Activated naive CD4-positive, alpha-beta T cell treated with anti-CD3 and anti-CD28 coated beads, Interleukin-2, amount 50 U/mL, for 16 hours (primary cell): ENCODE measurements around the gene ASB3.
"Not testable (repeated sequence)": the region's sequence is repeated elsewhere in the genome, so short reads cannot be mapped to it uniquely, and the experiment has no call there.

ENCODE experiments used
- DNase-seq: peaks from one replicate; pipeline ENCODE4 v3.0.0-alpha.2; 2020

Gene ASB3, protein sequence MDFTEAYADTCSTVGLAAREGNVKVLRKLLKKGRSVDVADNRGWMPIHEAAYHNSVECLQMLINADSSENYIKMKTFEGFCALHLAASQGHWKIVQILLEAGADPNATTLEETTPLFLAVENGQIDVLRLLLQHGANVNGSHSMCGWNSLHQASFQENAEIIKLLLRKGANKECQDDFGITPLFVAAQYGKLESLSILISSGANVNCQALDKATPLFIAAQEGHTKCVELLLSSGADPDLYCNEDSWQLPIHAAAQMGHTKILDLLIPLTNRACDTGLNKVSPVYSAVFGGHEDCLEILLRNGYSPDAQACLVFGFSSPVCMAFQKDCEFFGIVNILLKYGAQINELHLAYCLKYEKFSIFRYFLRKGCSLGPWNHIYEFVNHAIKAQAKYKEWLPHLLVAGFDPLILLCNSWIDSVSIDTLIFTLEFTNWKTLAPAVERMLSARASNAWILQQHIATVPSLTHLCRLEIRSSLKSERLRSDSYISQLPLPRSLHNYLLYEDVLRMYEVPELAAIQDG

DNA sequence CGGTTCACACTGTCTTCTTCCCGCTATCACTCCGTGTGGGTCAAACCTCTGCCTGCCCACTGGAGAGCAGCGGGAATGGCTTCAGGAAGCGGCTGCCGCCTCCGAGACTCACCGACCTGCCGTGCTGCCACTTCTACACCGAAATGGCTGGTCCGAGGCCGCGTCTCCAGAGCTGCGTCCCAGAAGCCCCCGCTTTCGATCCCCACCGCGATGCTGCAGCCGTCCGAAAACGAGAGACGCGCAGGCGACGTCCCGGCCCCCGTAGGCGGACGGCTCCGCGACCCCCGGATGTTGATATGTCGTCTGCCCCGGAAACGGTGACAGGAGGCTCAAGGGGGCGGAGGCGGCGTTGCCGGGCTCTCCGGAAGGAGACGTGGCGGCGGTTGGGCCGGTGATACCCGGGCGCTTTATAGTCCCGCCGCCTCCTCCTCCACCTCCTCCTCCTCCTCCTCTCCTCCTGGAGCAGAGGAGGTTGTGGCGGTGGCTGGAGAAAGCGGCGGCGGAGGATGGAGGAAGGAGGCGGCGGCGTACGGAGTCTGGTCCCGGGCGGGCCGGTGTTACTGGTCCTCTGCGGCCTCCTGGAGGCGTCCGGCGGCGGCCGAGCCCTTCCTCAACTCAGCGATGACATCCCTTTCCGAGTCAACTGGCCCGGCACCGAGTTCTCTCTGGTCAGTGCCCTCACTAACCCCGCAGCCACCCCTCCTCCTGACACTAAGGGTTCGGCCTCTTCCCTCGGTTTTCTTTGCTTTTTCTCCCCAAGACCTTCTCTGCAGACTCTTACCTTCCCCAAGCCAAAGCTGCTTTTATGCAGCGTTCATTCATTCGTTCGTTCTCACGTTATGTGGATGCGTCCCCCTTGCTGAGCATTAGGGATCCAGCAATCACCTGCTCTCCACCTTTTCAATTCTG is at the start of gene ASB3, which contains the start of gene ERLEC1:
ASB3 (minus strand) TSS at position 249 of the 909 bp plus-strand sequence. CDS start 21,381 bp downstream, outside the sequence.
ERLEC1 (plus strand) TSS at position 340 of the 909 bp plus-strand sequence; CDS start at position 507, 167 bp downstream.
- DNase-seq, result peak; percentile 82

DNA sequence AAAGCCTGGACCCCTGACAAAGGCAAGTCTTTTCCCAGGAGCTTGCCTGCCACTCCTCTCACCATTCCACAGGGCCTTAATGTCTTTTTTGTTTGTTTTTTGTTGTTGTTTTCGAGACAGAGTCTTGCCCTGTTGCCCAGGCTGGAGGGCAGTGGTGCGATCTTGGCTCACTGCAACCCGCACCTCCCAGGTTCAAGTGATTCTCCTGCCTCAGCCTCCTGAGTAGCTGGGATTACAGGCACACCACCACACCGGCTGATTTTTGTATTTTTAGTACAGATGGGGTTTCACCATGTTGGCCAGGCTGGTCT is 43.2 kb upstream of the ASB3 start:
- DNase-seq, result not testable (repeated sequence)

DNA sequence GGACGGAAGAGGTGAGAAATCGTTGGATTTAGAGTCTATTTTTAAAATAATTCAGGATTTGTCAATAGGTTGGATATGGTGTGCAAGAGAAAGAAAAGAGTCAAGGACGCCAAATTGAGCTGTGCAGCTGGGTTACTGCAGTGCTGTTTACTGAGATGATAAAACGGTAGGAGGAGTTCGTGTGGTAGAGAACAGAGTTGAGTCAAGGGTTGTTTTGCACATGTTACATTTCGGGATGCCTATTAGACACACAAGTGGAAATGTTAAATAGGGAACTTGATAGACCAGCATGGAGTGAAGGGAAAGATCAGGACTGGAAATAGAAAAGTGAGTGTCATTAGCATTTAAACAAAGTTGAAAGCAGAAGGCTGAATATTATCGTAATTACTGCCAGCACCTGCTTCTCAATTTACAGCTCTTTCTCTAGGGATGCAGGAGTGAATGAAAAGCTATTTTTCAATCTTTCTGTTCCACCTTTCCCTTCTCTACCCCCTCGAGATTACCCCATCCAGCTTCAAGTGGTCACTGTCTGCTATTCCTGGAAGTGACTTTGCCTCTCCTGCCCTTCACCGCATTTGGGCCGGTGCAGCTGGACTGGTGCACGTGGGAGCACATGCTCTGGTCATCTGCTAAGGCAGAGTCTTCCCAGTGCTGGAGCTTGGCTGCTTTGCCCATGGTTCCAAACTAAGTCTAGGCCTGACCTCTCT is 42.7 kb upstream of the ASB3 start:
- no peak for DNase-seq

DNA sequence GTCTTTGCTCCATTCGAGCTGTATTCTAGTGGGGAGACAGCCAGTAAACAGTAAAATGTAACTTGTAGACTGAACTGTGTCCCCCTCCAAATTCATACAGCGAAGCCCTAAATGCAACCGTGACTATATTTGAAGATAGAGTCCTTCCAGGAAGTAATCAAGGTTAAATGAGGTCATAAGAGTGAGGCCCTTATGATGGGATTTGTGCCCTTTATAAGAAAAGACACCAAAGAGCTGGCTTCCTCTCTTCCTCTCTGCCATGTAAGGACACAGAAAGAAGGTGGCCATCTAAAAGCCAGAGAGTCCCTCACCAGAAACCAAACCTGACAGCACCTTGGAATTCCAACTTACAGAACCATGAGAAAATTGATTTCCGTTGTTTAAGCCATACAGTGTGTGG is 41.6 kb upstream of the ASB3 start:
- no peak for DNase-seq

DNA sequence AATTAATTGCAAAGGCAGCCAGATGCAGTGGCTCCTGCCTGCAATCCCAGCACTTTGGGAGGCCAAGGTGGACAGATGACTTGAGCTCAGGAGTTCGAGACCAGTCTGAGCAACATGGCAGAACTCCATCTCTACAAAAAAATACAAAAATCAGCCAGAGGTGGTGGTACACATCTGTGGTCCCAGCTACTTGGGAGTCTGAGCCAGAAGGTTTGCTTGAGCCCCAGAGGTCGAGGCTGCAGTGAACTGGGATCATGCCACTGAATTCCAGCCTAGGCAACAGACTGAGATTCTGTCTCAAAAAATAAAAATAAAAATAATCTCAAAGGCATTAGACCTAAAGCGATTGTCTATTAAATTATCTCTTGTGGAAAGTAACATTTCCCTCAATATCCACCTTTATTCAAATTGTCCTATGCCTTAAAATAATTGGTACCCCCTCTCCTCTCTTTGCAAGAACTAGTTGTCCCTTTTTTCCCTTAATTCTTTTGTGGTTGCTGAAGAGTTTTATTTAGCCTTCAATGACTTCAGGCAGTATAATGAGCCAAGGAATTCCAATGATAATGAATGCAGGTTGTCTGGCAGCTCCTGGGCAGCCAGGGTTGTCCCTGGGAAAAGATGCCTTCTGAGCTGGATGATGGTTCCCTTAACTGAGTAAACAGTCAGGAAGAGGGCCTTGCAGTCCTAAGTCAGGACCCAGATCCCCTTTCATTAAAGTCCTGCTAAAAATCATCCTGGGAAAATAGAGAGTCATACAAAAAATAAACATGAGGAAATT is 40.8 kb upstream of the ASB3 start:
- DNase-seq, result no peak

DNA sequence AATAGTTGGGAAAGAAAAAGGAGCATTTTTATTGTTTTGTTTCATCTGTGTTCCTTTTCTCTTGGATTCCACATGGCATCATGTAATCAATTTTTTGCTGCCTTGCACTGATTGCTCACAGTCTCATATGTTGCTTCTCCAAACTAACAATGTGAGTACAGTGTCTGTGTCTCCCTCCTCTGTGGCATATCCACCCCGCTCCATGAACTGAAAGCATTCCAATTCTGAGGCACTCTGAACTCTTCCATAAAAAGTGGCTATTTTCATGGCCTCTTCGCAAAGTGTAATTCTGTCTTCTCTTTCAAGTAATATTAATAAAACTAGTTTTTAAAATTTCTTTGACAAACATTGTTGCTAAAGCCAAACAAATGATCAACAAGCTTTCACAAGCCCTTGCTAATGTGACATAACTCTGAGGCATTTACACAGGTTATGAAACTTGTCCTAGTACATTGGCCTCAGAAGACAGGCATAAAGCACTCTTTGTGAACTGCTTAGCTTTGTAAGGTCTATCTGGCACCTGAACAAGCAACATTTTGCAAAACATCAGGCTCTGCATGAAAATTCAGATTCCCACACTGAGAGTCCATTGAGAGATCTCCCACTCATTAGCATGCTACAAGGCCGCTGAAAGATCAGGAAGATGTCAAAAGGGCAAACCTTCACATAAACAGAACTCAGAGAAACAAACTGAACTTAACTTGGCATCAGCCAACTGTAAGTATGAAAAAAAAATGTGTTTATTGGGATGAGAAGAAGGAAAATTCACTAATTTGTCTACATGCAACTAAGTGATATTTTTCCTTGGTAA is 40.0 kb upstream of the ASB3 start:
- no peak for DNase-seq

DNA sequence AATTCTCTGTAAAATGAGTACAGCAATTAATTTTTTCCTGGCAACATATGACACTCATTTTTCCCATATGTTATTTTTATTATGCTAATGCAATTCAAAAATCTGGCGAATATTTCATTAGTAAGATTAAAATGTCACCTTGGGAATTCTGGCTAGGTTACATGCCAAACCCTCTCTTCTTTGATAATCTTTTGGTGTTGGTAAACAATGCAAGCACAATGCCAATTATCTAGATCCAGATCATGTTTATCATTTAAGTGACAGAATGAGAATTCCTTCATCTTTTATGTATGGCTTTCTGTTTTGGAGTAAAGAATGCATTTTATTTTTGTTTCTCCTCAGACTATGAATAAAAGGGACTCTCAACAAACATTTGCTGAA is 39.3 kb upstream of the ASB3 start:
- DNase-seq, result no peak

DNA sequence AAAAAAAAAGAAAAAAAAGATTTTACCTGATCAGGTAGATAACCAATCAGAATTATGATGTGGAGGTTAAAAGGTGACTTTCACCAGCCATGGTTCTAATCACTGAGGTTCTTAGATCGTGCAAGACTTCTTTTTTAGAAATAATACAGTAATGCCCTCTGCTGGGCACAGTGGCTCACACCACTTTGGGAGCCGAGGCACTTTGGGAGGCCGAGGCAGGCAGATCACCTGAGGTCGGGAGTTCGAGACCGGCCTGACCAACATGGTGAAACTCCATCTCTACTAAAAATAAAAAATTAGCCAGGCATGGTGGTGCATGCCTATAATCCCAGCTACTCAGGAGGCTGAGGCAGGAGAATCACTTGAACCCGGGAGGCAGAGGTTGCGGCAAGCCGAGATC is 36.9 kb upstream of the ASB3 start:
- peak; percentile 16 for DNase-seq

DNA sequence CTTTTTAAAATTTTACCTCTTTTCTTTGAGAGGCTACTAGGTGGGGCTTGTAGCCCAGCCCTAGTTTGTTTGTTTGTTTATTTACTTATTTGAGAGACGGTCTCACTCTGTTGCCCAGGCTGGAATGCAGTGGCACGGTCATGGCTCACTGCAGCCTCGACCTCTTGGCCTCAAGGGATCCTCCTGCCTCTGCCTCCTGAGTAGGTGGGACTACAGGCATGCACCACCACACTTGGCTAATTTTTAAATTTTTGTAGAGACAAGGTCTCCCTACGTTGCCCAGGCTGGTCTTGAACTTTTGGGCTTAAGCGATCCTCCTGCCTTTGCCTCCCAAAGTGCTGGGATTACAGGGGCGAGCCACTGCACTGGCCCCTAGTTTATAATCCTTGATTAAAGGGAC is 35.1 kb upstream of the ASB3 start:
- no peak for DNase-seq

DNA sequence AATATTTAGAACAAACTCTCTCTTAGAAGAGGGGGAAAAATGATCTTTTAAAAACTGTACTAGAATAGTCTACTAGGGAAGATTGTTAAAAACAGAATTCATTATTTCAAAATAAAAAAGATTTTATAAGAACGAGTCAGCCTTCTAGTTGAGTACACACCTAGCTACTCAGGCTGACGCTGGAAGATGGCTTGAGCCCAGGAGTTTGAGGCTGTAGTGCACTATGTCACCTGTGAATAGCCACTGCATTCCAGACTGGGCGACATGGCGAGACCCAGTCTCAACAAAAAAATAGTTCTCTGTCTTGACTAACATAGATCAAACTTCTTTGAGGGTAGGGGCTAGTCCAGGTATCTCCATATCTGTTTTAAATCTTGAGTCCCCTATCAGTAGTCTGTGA is 34.0 kb upstream of the ASB3 start:
- no peak for DNase-seq

DNA sequence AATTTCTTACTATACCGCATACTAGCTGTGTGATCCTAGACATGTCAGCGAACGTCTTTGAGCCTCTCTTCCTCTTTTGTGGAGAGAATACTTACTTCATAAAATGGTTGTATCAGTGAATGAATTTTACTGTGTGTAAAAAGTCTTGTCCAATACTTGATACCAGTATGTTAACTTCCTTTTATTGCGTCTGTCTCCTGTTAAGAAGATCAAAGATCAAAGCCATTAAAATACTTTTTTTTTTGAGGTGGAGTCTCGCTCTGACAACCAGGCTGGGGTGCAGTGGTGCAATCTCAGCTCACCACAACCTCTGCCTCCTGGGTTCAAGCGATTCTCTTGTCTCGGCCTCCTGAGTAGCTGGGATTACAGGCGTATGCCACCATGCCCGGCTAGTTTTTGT is 33.3 kb upstream of the ASB3 start:
- DNase-seq, result no peak

DNA sequence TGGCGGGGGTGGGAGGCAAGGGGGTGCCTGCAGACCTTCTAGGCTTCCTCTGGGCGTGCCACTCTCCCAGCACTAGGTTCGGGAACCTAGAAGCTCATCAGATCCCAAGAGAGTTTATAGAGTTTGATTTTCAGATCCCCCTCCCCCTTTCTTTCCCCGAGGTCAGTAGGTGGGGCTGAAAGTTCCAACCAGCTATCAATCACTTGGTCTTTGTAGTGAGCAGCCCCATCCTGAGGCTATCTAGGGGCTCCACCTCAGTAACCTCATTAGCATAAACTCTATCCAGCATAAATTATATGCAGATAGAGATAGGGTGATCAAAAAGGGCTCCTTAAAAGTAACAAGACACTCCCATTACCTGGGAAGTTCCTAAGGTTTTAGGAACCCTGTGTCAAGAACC is 32.9 kb upstream of the ASB3 start:
- DNase-seq, result no peak

DNA sequence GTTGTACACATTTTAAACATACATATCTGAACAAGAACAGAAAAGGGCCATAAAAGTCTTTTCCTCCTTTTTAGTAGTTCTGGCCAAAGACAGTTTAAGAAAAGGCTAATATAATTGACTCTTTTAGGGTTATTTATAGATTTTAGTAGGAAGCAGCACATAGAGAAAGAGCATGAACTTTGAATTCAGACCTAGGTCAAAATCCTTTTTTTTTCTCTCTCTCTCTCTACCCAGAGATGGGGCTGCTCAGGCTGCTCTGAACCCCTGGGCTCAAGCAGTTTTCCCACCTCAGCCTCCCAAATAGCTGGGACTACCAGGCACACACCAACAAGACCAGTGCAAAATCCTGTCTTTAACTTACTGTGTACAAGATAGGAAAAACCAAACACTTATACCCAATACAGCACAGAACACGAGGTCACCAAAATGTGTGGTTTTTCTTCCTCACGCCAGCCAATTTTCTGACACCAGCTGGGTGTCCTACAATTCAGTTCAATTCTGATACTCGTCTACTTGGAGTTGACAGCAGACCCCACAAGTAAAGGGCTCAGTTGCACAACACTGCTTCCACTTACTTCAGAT is 32.2 kb upstream of the ASB3 start:
- DNase-seq, result no peak

DNA sequence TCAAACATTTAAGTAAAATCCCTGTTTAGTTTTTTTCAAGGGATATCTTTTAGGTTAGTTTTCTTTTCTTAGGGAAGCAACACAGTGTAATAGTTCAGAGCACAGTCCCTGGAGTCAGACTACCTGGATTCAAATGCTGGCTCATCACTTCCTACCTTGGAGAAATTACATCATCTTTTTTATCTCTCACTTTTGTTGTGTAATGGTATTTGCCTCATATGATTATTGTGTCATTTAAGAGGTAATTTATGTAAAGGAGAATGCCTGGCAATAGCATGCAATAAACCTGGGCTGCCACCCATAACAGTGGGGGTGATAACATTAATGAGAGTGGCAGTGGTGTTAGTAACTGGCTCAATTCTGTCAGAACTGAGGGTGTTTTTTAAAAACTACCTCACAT is 26.4 kb upstream of the ASB3 start:
- DNase-seq, result no peak

DNA sequence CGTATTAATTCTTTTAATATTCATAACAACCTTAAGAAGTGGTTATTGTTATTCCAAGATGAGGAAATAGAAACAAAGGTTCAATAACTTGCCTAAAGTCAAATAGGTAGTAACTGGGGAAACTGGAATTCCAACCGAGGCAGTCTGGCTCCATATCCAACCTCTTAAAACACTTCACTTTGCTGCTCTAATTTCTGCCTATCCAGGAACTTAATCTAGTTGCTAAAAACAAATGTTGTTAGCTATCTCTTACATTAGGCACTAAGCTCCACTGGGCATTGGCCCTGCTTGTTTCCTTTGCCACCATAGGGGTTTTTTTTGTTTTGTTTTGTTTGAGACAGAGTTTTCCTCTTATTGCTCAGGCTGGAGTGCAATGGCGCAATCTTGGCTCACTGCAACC is 24.8 kb upstream of the ASB3 start:
- DNase-seq, result no peak

DNA sequence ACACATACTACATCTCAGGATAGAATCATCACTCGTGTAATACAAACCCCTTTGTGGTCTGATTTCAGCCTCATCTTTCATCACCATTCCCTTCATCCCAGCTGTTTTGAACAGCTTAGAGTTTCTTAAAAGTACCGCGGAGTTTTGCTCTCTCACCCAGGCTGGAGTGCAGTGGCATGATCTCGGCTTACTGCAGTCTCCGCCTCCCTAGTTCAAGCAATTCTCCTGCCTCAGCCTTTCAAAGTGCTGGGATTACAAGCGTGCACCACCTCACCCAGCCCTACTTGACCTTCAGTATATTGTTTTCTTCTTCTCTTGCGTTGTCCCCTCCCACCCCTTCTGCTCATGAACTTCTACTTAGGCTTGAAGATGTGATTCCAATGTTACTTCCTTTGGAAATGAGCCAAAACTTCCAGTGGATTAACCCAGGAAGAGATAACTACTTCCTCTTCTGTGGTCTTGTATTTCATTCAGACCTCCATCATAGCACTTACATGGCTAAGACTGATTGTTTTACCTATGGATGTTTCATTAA is 15.9 kb upstream of the ASB3 start:
- no peak for DNase-seq

DNA sequence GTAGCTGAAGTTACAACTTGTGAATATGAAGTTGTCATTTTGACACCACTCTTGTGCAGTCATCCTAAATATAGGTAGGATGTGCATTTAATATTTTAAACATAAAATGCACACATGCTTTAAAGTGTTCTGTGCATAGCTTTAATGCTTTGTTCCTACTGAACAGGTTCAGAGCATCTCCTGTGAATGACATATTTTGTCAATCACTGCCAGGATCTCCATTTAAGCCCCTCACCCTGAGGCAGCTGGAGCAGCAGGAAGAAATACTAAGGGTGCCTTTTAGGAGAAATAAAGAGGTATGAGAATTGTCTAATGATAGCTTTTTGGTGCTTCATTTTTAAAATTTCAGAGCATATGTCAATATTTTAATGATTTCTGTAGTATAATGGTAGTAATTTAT is 14.8 kb upstream of the ASB3 start:
- DNase-seq, result no peak

DNA sequence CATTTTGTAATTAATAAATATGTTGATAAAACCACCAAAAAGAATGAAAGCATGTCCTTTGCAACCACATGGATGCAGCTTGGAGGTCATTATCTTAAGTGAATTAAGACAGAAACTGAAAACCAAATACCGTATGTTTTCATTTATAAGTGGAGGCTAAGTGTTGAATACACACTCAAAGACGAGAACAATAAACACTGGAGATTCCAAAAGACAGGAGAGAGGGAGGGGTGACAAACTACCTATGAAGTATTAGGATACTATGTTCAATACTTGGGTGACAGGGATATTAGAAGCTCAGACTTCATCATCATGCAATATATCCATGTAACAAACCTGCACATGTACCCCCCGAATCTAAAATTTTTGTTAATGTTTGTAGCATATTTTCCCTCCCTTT is 7.1 kb upstream of the ASB3 start:
- no peak for DNase-seq

DNA sequence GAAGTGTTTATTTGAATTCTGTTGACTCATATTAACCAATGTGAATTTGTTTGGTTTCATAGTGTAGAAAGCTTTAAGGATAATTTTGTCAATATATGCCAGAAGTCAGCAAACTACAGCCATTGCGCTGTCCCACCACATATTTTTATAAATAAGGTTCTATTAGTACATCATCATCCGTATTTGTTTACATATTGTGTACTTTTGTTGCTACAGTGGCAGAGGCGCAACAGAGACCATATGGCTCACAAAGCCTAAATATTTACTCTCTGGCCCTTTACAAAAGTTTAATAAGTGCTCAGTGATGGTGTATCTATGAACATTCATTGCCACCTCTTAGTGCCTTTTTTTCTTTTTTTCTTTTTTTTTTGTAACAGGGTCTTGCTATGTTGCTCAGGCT is 6.5 kb upstream of the ASB3 start:
- DNase-seq, result no peak

DNA sequence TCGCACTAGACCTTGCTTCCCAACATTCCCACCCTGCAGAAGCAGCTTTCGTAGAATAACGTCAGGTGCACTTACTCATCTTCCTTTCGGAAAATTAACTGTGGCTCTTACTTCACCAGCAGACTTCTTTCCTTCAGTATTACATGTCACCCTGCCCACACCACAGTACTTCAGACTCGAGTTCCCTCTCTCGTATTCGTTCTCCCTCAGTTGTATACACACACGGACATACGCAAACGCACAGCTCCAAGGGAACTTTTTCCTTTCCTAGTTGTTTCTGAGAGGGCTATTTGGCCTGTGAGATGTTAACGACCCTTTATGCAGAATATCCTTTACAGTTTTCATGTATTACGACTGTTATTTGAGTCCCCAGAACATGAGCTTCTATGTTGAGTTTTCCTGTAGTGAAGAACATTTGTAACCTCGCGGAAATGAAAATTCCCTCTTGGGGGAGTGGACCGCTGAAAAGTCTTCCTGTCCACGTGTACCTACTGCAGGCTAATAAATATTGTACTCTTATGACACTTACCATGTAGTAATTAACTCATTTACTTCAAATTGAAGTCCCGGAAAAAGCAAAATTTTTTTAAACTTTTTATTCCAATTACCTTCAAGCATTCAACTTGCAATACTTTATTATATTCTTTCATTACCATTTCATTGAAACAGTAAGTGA is 999 bp upstream of the ASB3 start:
- no peak for DNase-seq
